Fibroblast of mammary gland (primary cell): ENCODE results near the gene MLNR.

ENCODE experiments used
- DNase-seq: peaks from one replicate; pipeline ENCODE4 v3.0.0-alpha.2; 2010; ENCODE audit warnings: low read depth
- H3K4me3 ChIP-seq: 2 replicates; pipeline ENCODE4 v1.5.1; 2011; ENCODE audit warnings: low read depth, mild to moderate bottlenecking, low read length, moderate library complexity; ENCODE audit not compliant: control insufficient read depth
- CTCF ChIP-seq: conservative IDR thresholded peaks from 2 replicates; pipeline ENCODE4 v1.5.1; 2011; ENCODE audit warnings: low read depth, low read length, inconsistent platforms; ENCODE audit not compliant: control insufficient read depth, insufficient read depth

Gene MLNR

GRCh38 chr13:49251326-49251725 is 31.2 kb downstream of the MLNR start:
- DNase-seq: no peak
- no peak overlapping the region for H3K4me3 ChIP-seq
- TF ChIP-seq CTCF: no peak

GRCh38 chr13:49253310-49253709 is 33.2 kb downstream of the MLNR start:
- no peak for DNase-seq
- TF ChIP-seq CTCF: no peak
- H3K4me3 ChIP-seq: no peak overlapping the region

GRCh38 chr13:49254007-49254406 is 33.9 kb downstream of the MLNR start:
- no peak for TF ChIP-seq CTCF

DNA sequence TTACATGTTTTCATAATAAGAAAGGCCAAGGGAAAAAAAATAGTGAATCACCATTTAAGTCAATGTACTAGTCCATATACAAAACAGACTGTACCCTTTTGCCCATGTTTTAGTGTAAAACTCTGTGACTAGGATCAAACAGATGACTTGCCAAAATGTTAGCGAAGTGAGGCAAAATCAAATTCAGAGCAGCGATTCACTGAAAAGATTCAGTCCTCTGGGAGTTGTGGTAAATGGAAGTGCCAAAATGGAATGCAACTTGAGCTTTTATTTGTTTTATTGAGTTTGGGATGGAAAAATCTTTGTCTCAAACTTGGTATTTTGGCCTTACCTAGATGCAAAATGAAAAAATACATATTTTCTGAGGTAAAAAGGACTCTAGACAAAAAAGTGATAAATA is 36.7 kb downstream of the MLNR start:
- H3K4me3 ChIP-seq: no peak overlapping the region
- TF ChIP-seq CTCF: no peak
- DNase-seq: peak; percentile 87

More at GRCh38 chr13:49254007-49254406, 33.9 kb downstream of the MLNR start:
- no peak overlapping the region for H3K4me3 ChIP-seq
- no peak for DNase-seq

GRCh38 chr13:49258089-49258796 is 38.1 kb downstream of the MLNR start:
- no peak for TF ChIP-seq CTCF
- peak overlapping the region; percentile 20 for H3K4me3 ChIP-seq
- no peak for DNase-seq

GRCh38 chr13:49259586-49259985 is 39.4 kb downstream of the MLNR start:
- TF ChIP-seq CTCF: no peak
- no peak for DNase-seq
- H3K4me3 ChIP-seq: no peak overlapping the region
